GM21825 (cell line): Measurements from ENCODE around the gene PLEKHN1.
A peak's percentile ranks its signal among the peaks of the same experiment; 100 is the strongest.
"Not testable (repeated sequence)": the region's sequence is repeated elsewhere in the genome, so short reads cannot be mapped to it uniquely, and the experiment has no call there.

Source experiments
- ATAC-seq: cut with Tn5 transposase; IDR thresholded peaks from one replicate; pipeline ENCODE4 v1.9.1; 2021; ENCODE audit warnings: mild to moderate bottlenecking, moderate library complexity; ENCODE audit not compliant: unreplicated experiment

PLEKHN1 gene

GRCh38 chr1:991275-991674, 25.0 kb downstream of the PLEKHN1 start:
- not testable (repeated sequence) for ATAC-seq

- ATAC-seq: no peak
Measured at GRCh38 chr1:991895-992294, 25.6 kb downstream of the PLEKHN1 start.

GRCh38 chr1:992362-992761, 26.1 kb downstream of the PLEKHN1 start:
- no peak for ATAC-seq

- no peak for ATAC-seq
Measured at GRCh38 chr1:993379-993995, 27.2 kb downstream of the PLEKHN1 start.

GRCh38 chr1:994546-994945, 28.3 kb downstream of the PLEKHN1 start:
- not testable (repeated sequence) for ATAC-seq

- ATAC-seq: no peak
Measured at GRCh38 chr1:995665-996633, 29.7 kb downstream of the PLEKHN1 start.

- ATAC-seq: no peak
Measured at GRCh38 chr1:996851-997712, 30.8 kb downstream of the PLEKHN1 start.

GRCh38 chr1:997713-997992, 31.4 kb downstream of the PLEKHN1 start:
- ATAC-seq: no peak

GRCh38 chr1:997993-998744, 31.9 kb downstream of the PLEKHN1 start:
- ATAC-seq: no peak

- ATAC-seq: no peak
Measured at GRCh38 chr1:998745-998994, 32.4 kb downstream of the PLEKHN1 start.

GRCh38 chr1:998995-999724, 32.9 kb downstream of the PLEKHN1 start:
- ATAC-seq: no peak

- peak; percentile 32 for ATAC-seq
Measured at GRCh38 chr1:999725-1000356, 33.6 kb downstream of the PLEKHN1 start, which contains the start of gene HES4. TSS of gene HES4 (minus strand) at chr1:1000097. CDS start at chr1:999973, 124 bp downstream.

- ATAC-seq: peak; percentile 14
Measured at GRCh38 chr1:1000357-1001056, 34.2 kb downstream of the PLEKHN1 start.

GRCh38 chr1:1001057-1001783, 34.9 kb downstream of the PLEKHN1 start:
- ATAC-seq: no peak

GRCh38 chr1:1003618-1004419, 37.5 kb downstream of the PLEKHN1 start:
- no peak for ATAC-seq

- ATAC-seq: no peak
Measured at GRCh38 chr1:1004420-1004779, 38.1 kb downstream of the PLEKHN1 start.

- no peak for ATAC-seq
Measured at GRCh38 chr1:1004780-1005697, 38.8 kb downstream of the PLEKHN1 start.
